NCI-H2196 (cell line): ENCODE measurements around the gene NUP93.
A peak's percentile ranks its signal among the peaks of the same experiment; 100 is the strongest.

Experiments
- DNase-seq: peaks from one replicate; lab custom pipeline; 2025; ENCODE audit not compliant: unreplicated experiment; lab: John Stamatoyannopoulos, UW

The NUP93 gene

DNA sequence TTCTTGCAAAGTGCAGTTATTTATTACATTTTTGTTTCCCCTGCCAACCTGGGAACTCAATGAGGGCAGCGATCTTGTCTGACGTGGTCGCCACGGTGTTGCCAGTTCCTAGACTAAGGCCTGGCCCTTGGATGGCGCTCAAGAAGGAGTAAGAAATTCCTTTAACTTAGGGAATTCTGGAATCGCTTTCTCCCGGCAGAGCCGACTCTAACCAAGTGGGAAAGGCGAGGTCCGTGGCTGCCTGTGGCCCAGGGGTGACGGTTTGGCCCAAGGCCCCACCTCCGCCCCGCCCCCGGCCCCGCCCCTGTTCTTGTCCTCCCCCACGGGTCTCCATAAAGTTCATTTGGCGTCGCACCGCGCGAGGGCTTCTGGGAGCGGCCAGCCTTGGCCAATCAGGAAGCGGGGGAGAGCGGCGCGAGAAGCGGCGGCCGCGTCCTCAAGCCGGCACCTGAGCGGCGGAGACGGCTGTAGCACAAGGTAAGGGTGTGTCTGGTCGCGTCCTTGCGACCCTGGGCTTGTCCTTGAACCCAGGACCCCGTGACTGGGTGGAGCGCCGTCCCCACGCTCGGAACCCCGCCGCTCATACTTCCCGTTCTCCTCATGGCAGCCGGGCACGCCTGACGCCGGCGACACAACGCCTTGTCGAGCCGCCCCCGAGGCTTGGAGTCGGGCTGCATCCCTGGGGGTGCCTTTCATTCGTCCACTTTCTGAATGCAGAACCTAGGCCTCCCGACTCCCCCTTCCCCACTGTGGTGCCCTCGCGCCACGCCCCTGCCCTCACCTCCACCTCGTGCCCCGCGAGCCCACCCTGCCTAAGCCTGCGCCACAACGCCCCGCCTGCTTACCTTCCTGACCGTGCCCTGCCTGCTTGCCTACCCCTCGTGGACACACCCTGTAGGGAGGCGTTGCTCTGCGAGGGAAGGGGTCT is at the start of gene NUP93:
Gene NUP93, plus strand, starts transcription at position 395 of the 928 bp plus-strand sequence. CDS start 18,119 bp downstream, outside the sequence.
- DNase-seq, result peak; percentile 78

DNA sequence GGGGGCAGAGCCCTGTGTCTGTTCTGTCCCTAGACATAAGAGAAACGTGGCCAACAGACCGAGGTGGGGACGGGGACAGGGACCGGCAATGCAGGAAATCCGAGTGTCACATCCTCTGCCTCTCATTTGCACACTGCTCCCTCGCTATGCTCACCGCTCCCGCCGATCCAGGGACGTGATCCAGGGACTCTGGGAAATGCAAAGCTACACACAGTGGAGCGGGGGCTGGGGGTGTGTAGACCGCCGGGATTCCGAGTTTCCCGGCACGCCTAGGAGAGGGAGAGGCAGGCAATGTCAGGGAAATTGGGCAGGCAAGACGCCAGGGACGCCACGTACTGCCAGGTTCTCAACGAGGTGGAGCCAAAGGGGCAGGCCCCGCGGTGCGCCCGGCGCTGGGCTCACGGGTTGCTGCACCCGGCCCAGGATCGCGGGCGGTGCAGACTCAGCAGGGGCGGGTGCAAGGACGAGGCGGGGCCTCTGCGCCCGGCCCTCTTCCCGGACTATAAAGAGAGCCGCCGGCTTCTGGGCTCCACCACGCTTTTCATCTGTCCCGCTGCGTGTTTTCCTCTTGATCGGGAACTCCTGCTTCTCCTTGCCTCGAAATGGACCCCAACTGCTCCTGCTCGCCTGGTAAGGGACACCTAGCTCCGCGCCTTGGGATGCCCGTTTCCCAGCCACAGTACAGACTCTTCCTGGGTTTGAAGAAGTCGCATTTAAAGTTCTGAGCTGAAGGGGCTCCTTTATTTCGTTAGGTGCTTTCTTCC is 47.8 kb upstream of the NUP93 start, which contains the start of gene MT1X:
Gene MT1X, plus strand, starts transcription at position 532 of the 764 bp plus-strand sequence. Its CDS starts 71 bp downstream, at position 603.
- DNase-seq, result peak; percentile 69

DNA sequence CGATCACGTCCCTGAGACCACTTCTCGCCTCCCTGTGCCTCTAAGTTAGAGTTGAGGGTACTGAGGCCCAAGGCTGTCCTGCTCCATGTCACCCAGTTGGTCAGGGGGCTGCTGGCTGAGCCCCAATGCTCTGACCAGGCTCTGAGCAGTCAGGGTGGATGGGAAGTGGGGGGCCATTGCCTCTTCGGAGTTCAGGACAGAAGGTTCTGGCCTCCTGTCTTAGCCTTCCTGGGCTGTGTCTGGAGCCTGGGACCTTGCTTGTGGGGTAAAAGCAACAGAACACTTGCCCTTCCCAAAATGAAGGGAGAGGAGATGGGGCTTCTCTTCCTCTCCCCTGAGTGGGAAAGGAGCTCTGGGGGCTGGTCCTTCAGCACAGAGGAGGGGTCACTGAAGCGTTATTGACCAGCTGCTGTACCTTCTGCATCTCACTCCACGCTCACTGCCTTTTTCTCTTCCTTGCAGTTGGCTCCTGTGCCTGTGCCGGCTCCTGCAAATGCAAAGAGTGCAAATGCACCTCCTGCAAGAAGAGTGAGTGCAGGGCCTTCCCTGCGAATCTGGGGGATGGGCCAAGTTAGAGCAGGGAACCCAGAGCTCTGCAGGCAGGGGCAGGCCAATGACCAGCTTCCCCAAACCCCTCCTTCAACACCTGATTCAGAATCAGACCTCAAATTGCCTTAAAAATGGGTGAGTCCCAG is 47.1 kb upstream of the NUP93 start:
- DNase-seq, result no peak

DNA sequence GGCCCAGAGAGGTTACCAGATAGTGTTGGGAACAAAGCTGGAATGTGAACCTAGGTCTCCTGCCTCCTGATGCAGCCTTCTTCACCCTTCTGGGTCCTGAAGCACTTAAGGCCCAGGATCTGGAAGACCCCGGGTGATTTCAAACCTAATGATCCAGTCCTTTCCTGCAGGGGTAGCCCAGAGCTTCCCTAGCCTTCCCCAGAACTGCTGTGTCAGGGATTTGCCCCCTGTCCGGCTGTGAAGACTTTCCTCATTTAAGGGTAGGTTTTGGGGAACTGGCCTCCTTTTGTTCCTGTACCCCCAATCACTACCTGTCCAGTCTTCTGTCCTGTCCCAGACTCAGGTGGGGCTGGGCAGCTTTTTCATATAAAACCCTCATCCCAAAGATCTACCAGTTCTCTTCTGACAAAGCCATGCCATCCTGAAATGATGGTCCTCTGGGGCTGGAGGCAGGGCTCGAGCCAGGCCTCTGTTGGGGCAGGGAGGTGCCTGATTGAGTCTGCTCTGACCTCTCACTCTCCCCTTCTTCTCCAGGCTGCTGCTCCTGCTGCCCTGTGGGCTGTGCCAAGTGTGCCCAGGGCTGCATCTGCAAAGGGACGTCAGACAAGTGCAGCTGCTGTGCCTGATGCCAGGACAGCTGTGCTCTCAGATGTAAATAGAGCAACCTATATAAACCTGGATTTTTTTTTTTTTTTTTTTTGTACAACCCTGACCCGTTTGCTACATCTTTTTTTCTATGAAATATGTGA is 46.3 kb upstream of the NUP93 start:
- no peak for DNase-seq

DNA sequence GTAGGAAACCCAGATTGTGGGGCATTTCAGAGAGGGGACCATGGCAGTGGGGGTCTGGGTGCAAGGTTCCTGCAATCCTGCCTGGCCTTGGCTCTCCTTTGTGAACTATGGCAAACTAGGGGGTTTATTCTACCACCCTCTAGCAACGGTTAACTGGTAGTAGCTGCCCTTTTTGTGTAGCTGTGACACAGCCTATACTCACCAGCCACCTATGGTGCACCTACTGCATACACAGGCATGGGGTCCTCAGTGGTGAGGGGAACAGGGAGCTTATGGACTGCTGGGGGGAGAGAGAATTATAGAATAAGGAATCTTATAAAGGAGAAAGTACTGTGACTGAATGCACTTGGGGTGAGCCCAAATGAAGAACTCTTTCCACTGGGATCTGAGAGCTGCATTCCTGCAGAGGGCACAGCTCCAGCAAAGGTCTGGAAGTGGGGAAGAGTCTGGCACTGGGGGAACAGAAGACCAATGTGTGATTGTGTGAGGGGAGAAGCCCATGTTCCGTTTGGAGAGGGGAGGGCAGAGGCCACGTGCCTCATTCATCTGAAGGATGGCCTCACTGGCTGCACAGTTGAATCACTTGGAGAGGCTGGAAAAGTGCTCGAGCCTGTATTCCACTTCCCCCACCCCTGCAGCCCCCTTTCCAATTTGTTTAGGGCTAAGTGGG is 45.5 kb upstream of the NUP93 start:
- no peak for DNase-seq

DNA sequence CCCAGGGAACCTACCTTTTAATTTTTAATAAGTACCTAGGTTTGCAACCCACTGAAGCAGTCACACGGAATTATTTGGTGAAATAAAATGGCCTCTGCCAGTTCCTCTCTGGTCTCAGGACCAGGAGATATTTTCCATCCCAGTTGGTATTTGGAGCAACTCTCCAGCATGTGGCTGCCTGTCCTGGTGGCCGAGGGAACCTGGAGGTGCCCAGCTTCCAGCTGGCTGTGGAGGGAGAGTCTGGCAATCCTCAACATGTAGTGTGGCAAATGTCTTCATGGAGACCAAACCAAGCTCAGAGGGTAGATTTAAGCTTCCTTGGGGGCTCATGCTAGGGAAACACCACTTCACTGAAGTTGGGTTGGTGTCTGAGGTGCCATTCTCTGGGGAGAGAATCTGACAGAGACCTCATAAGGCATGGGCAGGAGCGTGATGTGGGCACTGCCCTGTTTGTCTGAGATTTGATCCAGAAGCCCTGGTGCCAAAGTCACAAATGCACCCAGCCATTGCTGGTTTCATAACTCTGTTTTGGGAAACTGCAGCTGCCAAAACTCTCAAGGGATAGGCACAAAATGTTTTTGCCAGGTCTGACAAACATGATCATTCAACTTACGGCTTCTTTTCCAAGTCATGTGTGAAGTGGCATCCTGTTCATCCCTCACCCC is 44.9 kb upstream of the NUP93 start:
- no peak for DNase-seq

DNA sequence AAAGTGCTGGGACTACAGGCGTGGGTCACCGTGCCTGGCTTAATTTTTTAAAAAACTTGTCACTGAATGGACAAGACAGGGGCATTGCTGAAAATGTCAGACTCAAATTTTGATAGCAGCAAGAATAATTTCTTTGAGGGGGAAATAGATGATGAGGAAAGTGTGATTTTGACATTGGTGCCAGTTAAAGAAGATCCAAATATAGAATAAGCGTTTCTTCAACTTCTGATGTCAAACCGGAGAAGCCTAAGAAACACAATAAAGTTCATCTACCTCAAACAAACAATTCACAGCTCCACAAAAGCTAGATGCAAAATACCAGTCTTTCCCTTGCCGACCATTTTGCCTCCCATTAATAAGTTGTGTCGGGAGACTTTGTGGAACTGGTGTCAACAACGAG is 43.2 kb upstream of the NUP93 start:
- DNase-seq, result no peak

DNA sequence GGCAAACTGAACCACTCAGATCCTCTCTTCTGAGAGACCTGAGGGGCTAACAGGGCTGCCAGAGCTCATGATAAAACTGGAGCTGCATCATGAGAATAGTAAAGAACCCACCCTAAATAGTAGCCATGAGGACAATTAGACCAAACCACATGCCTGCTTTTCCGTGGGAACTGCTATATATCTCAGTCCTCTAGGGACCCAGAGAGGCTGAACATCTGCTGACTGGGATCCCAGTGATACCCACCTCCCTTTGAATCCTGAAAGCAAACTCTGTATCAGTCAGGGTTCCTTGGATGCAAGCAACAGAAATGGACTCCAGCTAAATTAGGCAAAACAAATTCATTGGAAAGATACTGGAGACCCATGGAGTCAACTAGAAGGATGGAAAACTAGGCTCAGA is 41.2 kb upstream of the NUP93 start:
- no peak for DNase-seq

DNA sequence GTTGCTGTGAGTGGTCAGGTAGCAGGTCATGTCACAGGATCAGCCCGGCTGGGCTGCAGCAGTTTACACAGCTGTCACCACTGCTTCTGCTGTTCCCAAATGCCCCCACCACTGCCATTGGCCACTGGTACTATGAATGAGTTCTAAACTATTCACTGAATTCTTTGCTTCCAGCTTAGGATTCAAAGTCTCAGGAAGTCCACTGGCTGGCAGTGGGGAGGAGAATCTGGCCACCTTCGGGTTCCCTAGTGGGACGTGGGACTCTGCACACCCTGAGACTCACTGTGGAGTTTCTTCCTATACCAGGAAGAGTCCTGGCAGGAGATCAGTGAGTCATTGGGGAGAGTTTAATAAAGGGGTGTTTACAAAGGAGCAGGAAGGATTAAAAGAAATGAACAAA is 40.8 kb upstream of the NUP93 start:
- no peak for DNase-seq

DNA sequence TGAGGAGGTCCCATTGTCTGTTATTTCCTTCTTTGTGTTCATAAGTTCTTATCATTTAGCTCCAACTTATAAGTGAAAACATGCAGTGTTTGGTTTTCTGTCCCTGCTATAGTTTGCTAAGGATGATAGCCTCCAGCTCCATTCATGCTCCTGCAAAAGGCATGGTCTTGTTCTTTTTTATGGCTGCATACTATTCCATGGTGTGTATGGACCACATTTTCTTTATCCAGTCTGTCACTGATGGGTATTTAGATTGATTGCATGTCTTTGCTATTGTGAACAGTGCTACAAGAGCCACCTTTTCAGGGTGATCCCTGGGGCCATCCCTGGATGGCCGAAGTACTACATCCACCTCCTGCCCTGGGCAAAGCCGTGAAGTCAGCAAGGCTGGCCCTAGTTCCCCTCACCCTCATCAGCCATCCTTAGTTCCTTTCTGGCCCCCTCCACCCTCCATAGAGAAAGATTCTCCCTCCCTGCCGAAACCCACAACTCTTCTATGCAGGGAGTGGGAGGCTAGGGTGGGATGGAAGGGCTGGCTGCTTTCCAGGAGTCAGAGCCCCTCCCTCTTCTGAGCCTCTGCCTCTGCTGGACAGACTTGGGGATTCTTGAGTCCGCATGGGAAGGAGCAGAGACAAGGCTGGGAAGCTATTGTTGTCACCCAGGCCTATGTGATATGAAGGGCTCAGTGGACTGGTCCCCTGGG is 39.4 kb upstream of the NUP93 start:
- no peak for DNase-seq

DNA sequence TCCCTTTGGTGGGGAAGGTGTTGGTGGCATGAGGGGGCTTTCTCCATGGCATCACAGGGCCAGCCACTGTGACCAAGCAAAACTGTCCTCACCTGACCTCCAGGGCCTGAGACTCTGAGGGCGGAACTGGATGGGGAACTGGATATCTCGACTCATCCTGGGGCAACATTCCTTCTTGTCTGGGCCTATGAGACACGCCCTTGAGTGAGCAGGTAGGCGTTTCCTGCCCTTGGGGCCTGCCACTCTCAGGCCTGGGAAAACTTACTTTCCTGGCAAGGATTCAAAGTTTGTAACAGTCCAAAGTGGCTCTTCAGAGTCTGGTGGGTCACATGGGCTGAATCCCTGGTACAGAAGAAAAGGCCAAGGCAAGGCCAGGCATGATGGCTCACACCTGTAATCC is 38.0 kb upstream of the NUP93 start:
- DNase-seq, result peak; percentile 14

DNA sequence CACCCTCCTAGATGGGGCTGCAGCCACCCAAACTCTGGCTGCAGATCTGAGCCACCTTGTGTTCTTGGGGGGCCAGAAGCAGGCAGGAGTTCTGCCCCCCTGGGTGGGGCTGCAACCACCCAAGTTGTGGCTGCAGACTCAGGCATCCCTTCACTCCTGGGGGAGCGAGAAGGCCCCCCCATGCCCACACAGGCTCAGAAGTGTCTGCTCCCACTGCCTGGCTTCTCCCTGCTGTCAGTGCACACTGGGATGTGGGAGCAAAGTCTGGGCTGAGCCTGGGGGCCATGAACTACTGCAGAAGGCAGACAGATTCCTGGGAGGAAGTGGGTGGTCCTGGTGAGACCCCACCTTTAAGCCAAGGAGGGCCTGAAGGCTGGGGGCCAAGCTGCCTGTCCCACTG is 34.7 kb upstream of the NUP93 start:
- DNase-seq, result no peak

DNA sequence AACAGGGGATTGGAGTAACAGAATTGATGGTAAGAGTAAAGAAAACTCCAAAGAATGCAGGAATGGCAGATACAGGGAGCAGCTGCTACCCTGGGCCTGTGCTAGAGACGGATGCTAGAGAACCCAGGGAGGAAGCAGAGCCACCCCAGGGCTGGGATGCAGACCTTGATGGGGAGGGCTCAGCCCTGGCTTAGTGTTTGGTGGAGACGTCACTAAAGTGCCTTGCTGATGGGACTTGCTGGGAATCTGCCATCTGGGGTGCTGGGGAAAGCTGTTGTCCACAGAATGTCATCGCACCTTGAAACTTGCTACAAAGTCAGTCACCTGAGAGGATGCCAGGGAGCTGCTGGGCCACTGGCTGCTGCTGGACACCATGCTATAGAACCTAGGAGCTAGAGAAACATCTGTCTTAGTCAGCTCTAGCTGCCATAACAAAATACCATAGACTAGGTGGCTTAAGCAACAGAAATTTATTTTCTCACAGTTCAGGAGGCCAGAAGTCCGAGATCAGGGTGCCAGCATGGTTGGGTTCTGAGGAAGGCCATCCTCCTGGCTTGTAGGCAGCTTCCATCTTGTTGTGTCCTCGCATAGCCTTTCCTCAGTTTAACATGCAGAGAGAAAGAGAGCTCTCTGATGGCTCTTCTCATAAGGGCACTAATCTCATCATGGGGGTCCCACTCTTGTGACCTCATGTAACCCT is 32.3 kb upstream of the NUP93 start:
- no peak for DNase-seq

DNA sequence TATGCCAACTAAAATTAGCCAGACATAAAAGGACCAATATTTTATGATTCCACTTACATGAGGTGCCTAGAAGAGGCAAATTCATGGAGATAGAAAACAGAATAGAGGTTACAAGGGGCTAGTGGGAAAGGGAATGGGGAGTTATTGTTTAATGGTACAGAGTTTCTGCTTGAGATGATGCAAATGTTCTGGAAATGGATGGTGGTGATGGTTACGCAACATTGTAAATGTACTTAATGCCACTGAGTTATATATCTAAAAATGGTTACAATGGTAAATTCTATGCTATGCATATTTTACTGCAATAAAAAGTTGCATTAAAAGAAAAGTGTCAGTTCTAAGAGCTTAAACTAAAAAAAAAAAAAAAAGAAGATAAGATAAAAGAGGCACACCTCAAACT is 29.7 kb upstream of the NUP93 start:
- DNase-seq, result no peak

DNA sequence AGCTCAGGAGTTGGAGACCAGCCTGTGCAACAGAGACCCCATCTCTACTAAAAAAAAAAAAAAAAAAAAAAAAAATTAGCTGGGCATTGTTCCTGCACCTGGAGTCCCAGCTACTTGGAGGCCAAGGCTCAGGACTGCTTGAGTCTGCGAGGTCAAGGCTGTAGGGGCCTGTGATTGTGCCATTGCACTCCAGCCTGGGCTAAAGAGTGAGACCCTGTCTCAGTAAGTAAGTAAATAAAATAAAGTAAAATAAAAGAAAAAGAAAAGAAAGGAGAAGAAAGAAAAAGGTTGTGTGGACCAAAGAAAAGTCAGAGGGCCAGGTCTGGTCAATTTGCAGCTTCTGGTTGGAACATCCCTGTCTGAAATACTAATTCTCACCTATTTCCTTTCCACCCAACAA is 29.3 kb upstream of the NUP93 start:
- DNase-seq, result no peak

DNA sequence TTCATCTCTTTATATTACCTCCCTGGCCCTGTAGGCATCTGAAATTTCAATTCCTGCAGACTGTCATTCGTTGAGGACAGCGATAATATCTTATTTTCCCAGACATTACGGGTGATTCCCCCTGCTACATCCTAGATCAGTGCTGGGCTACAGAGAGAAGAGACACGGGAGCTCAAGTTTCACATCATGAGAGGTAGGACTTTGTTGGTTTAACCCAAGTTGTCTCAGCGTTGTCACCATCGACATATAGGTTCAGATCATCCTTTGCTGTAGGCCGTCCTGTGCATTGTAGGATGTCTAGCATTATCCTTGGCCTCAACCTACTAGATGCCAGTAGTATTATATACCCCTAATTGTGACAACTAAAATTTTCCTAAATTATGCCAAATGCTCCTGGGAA is 28.4 kb upstream of the NUP93 start:
- DNase-seq, result no peak

DNA sequence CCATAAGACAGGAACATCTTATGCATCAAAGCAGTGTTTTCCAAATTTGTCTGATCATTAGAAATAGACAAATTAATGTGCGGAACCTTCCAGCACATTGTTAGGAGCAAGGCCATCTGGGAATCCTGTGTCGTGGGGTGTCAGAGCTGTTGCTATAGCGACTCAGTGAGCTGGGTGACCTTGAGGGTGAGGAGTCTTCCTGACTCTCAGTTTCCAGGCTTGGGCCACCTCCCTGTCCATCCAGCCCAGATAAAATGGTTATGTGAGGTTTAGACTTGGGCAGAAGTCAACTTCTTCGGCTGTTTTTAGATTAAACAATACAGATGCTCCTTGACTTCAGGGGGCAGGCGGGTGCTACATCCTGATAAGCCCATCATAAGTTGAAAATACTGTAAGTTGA is 27.1 kb upstream of the NUP93 start:
- DNase-seq, result no peak
